Gastroesophageal sphincter (tissue), 3 donors: ENCODE results near the gene LRPAP1.

Source experiments
- POLR2A ChIP-seq, 2 donors: fragments of 450-650 bp; IDR thresholded peaks; one replicate each; pipeline ENCODE4 v1.6.1; 2017; ENCODE audit warnings: antibody characterized with exemption in 2 of 2, mild to moderate bottlenecking in 2 of 2, moderate library complexity in 1 of 2
- TF ChIP-seq, protein P1 (sequence below), 4 experiments: fragments of 200-600 bp in 2 of 4; fragments of 450-650 bp in 2 of 4; sonication (generic) in 1 of 4; IDR thresholded peaks; one replicate each; pipeline ENCODE4 v1.5.1; 2017 to 2019; ENCODE audit warnings: antibody characterized with exemption in 4 of 4, mild to moderate bottlenecking in 2 of 4, moderate library complexity in 2 of 4

DNA sequence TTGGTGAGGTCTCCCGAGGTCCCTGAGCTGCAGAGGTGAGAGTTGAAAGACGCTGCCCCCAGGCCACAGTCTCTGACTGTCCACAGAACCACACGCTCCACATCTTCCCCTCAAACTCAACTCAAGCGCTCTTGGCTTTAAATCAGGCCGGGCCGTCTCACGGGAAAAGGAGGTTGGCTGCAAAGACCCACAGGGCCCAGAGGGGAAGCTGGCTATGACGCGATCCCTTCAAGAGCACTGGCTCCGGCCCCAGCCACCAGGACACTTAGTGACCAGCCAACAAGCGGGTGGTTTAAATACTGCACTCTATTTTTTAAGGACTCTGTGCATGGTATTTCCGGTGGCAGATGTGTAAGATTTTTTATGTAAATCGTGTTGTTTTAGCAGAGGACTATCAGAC, 19.9 kb downstream of the LRPAP1 start:
- TF ChIP-seq POLR2A (IDR thresholded peaks at IDR 0.05) = no peak
- TF ChIP-seq, protein P1, sequence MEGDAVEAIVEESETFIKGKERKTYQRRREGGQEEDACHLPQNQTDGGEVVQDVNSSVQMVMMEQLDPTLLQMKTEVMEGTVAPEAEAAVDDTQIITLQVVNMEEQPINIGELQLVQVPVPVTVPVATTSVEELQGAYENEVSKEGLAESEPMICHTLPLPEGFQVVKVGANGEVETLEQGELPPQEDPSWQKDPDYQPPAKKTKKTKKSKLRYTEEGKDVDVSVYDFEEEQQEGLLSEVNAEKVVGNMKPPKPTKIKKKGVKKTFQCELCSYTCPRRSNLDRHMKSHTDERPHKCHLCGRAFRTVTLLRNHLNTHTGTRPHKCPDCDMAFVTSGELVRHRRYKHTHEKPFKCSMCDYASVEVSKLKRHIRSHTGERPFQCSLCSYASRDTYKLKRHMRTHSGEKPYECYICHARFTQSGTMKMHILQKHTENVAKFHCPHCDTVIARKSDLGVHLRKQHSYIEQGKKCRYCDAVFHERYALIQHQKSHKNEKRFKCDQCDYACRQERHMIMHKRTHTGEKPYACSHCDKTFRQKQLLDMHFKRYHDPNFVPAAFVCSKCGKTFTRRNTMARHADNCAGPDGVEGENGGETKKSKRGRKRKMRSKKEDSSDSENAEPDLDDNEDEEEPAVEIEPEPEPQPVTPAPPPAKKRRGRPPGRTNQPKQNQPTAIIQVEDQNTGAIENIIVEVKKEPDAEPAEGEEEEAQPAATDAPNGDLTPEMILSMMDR (IDR thresholded peaks at IDR 0.05) = no peak
